Neuronal stem cell (in vitro differentiated cells): ENCODE results near the gene GTF2A1L. TPM values are rescaled to one million over a fixed set of nuclear protein-coding genes. Genes with fewer than 3 reads are reported as not detected.

ENCODE experiments used
- small RNA-seq: library from polyadenylated mRNA; stranded (forward); fragments of <200 nt; extraction: miRNeasy Mini kit (QIAGEN cat#:217004); gene quantifications from one replicate; pipeline ENCODE3, GENCODE V24; 2013; ENCODE audit not compliant: insufficient read depth

The GTF2A1L gene

Small RNA genes lying within 50 kb of the gene (small RNA-seq; reads per million reads assigned to genes)
- not detected for gene TPT1P11
